Astrocyte (in vitro differentiated cells and primary cell): ENCODE measurements around the gene ENO2.

Experiments used
- EZH2 ChIP-seq: IDR thresholded peaks from 2 replicates; pipeline ENCODE4 v1.6.1; 2012; ENCODE audit warnings: mild to moderate bottlenecking, low read length, inconsistent platforms; ENCODE audit not compliant: insufficient read depth
- TF ChIP-seq, protein P1 (sequence below): IDR thresholded peaks from 2 replicates; pipeline ENCODE4 v1.5.1; 2011; ENCODE audit warnings: low read depth, mild to moderate bottlenecking, inconsistent platforms, low read length, moderate library complexity; ENCODE audit not compliant: insufficient read depth

- TF ChIP-seq, protein P1, sequence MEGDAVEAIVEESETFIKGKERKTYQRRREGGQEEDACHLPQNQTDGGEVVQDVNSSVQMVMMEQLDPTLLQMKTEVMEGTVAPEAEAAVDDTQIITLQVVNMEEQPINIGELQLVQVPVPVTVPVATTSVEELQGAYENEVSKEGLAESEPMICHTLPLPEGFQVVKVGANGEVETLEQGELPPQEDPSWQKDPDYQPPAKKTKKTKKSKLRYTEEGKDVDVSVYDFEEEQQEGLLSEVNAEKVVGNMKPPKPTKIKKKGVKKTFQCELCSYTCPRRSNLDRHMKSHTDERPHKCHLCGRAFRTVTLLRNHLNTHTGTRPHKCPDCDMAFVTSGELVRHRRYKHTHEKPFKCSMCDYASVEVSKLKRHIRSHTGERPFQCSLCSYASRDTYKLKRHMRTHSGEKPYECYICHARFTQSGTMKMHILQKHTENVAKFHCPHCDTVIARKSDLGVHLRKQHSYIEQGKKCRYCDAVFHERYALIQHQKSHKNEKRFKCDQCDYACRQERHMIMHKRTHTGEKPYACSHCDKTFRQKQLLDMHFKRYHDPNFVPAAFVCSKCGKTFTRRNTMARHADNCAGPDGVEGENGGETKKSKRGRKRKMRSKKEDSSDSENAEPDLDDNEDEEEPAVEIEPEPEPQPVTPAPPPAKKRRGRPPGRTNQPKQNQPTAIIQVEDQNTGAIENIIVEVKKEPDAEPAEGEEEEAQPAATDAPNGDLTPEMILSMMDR: no peak
- TF ChIP-seq EZH2: no peak
Measured at GRCh38 chr12:6894321-6894720, 20.1 kb upstream of the ENO2 start.
